T-helper 2 cell (primary cell): Measurements from ENCODE around the gene FAM3D.

Experiments
- DNase-seq, 5 experiments: peaks; one replicate each; pipeline versions ENCODE4 v3.0.0 to v3.0.0-alpha.2; 2012 to 2022

Gene FAM3D

DNA sequence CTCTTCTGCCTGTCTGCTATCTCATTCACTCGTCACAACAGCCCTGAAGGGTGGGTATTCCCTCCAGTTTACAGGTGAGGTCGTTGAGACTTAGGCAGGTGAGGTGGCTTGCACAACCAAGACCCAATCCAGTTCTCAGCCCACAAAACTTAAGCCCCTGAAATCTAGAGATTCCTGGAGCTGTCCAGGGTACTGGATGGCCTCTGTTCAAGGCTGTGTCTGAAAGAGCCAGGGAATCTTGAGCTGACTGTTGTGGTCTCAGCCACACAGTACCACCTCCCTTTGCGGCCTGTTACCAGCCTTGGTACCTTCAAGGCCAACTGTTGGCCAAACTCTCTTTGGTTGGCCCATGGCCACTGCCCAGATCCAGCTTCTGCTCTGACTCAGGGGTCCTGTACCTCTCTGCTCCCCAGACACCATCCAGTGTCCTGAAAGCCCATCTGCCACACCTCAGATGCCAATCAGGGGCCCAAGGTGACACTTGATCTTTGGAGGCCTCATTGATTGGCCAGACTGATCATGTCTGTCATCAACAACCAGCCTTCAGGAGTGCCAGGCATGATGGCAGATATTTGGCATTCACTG is 78.5 kb downstream of the FAM3D start:
- no peak for DNase-seq

DNA sequence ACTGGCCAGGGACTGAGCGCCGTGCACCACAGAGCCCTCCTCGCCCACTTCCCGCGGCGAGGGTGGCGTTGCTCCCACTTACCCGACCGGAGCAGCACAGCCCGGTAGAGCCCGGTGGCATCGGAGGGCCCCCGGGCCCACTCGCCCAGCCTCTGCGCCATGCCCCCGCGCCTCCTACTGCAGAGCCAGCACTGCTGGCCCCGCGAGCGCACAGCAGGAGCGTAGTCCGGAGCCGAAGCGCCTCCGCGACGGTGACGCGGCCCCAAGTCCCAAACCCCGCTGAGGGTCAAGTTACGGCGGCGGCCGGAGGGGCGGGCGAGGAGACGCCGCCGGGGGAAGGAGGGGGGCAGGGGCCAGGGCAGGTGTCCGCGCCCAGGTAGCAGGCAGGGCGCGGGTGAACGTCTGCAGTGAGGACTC is 79.8 kb downstream of the FAM3D start:
- DNase-seq, result no peak

DNA sequence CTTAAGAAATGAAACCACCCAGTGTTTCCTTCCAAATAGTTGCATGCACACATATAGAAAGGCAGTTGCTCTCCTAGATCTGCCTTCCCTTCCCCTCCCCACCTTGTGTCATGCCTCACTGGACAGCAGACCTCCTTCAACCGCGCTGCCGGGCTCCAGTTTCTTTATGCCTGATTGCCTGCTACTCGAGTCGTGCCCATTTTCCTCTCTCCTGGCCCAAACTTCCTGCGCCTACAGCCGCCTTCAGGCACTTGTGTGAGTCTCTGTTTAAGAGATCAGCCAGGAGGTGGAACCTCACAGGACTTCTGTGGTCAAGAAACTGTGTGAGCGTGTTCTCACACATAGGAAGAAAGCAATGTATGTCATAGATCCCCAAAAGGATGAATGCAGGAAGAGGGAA is 80.6 kb downstream of the FAM3D start:
- DNase-seq, result no peak

- DNase-seq, result peak in 4 of 5 experiments; percentile 8 to 65 (median 31)
Measured at GRCh38 chr3:58585005-58585786, 81.4 kb downstream of the FAM3D start.

GRCh38 chr3:58584690-58585004 is 81.9 kb downstream of the FAM3D start:
- DNase-seq, result peak in 1 of 5 experiments; percentile 16
